K562 (cell line): ENCODE measurements around the gene TPBGL. TPM values are rescaled to one million over a fixed set of nuclear protein-coding genes. Genes with fewer than 3 reads are reported as not detected.

Source experiments
- HNRNPH1 ChIP-seq: fragments of 200-400 bp; formaldehyde crosslinking; optimal IDR thresholded peaks from 2 replicates; pipeline ENCODE3; 2017; ENCODE audit warnings: low read depth, mild to moderate bottlenecking, low read length, moderate library complexity
- LEF1 ChIP-seq: fragments of 450-650 bp; IDR thresholded peaks from 2 replicates; pipeline ENCODE4 v1.6.1; 2016; ENCODE audit warnings: mild to moderate bottlenecking
- MEIS2 ChIP-seq: fragments of 450-650 bp; IDR thresholded peaks from 2 replicates; pipeline ENCODE4 v1.6.1; 2014; ENCODE audit warnings: mild to moderate bottlenecking; ENCODE audit not compliant: partially characterized antibody
- RAD21 ChIP-seq, 2 experiments: fragments of 250-450 bp in 1 of 2; fragments of 450-650 bp in 1 of 2; sonication (Bioruptor Pico) in 1 of 2; formaldehyde crosslinking in 1 of 2; IDR thresholded peaks in 1 of 2; conservative IDR thresholded peaks in 1 of 2; 2 replicates each; pipeline versions ENCODE4 v1.4.0 to v1.8.0; 2020 to 2022; ENCODE audit warnings: mild to moderate bottlenecking in 2 of 2, moderate library complexity in 1 of 2
- SIN3B ChIP-seq: fragments of 450-650 bp; IDR thresholded peaks from 2 replicates; pipeline ENCODE4 v1.6.1; 2017; ENCODE audit warnings: low read depth, mild to moderate bottlenecking, moderate library complexity
- SMAD1 ChIP-seq: fragments of 150-350 bp; IDR thresholded peaks from 2 replicates; pipeline ENCODE4 v1.6.1; 2014; ENCODE audit warnings: low read length, low read depth; ENCODE audit not compliant: partially characterized antibody
- ZNF395 ChIP-seq: fragments of 200-800 bp; sonication (Bioruptor generic); IDR thresholded peaks from 2 replicates; pipeline ENCODE4 v1.6.1; 2017; ENCODE audit warnings: missing genetic modification characterization, missing compliant biosample characterization
- ZNF609 ChIP-seq: sonication (generic); formaldehyde crosslinking; IDR thresholded peaks from 2 replicates; pipeline ENCODE4 v1.8.1; 2023; ENCODE audit warnings: missing genetic modification reagents, mild to moderate bottlenecking, borderline replicate concordance
- ZNF668 ChIP-seq: fragments of 250-450 bp; sonication (Bioruptor Pico); IDR thresholded peaks from 2 replicates; pipeline ENCODE4 v1.8.0; 2022; ENCODE audit warnings: mild to moderate bottlenecking, inconsistent platforms
- polyA plus RNA-seq, 8 experiments: library from polyadenylated mRNA; depleted of rRNA in 4 of 8; stranded (reverse) in 5 of 8; unstranded in 3 of 8; fragments of >200 nt; fragmentation: Nextera tagmentation in 2 of 8; fragmentation: Illumina TruSeq in 1 of 8; extraction: Ambion mirVana in 2 of 8; extraction: Trizol in 1 of 8; gene quantifications; 2 replicates each; pipeline versions ENCODE4 v1.2.1 to v1.2.3, GENCODE V29; 2011 to 2014; ENCODE audit warnings: inconsistent platforms in 1 of 8, missing spikeins in 1 of 8
- total RNA-seq, 7 experiments: library from RNA; depleted of rRNA in 6 of 7; stranded (reverse); fragments of >200 nt in 6 of 7; fragmentation: Illumina TruSeq in 2 of 7; extraction: Trizol in 2 of 7; gene quantifications; 2 replicates each; pipeline versions ENCODE4 v1.2.1 to v1.2.3, GENCODE V29; 2011 to 2021; ENCODE audit warnings: low replicate concordance in 1 of 7
- TF ChIP-seq, protein P1 (sequence below): fragments of 250-450 bp; sonication (Bioruptor Pico); IDR thresholded peaks from 2 replicates; pipeline ENCODE4 v1.5.0; 2020; ENCODE audit warnings: mild to moderate bottlenecking
- TF ChIP-seq, protein P2 (sequence below): fragments of 450-650 bp; IDR thresholded peaks from 2 replicates; pipeline ENCODE4 v1.6.1; 2018; ENCODE audit not compliant: partially characterized antibody

The TPBGL gene
- total and polyA plus RNA-seq, 9 of the 15 experiments (the other 6 are each of a cell fraction or from before 2014, with no cell fraction given), result 0.04 to 0.11 (median 0.06) TPM; not detected in 6

- TF ChIP-seq ZNF609 (no peak), HNRNPH1 (no peak), RAD21 (CRISPR knock-in tag; conservative IDR thresholded peaks at IDR 0.05 in 1 of 2, IDR thresholded peaks at IDR 0.05 in 1 of 2) (peak; percentile 92 to 94), ZNF395 (CRISPR knock-in tag) (no peak), SMAD1 (no peak), ZNF668 (CRISPR knock-in tag) (no peak), SIN3B (no peak), LEF1 (no peak), MEIS2 (no peak)
- TF ChIP-seq, protein P1, sequence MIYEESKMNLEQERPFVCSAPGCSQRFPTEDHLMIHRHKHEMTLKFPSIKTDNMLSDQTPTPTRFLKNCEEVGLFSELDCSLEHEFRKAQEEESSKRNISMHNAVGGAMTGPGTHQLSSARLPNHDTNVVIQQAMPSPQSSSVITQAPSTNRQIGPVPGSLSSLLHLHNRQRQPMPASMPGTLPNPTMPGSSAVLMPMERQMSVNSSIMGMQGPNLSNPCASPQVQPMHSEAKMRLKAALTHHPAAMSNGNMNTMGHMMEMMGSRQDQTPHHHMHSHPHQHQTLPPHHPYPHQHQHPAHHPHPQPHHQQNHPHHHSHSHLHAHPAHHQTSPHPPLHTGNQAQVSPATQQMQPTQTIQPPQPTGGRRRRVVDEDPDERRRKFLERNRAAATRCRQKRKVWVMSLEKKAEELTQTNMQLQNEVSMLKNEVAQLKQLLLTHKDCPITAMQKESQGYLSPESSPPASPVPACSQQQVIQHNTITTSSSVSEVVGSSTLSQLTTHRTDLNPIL (CRISPR knock-in tag), result no peak
- TF ChIP-seq, protein P2, sequence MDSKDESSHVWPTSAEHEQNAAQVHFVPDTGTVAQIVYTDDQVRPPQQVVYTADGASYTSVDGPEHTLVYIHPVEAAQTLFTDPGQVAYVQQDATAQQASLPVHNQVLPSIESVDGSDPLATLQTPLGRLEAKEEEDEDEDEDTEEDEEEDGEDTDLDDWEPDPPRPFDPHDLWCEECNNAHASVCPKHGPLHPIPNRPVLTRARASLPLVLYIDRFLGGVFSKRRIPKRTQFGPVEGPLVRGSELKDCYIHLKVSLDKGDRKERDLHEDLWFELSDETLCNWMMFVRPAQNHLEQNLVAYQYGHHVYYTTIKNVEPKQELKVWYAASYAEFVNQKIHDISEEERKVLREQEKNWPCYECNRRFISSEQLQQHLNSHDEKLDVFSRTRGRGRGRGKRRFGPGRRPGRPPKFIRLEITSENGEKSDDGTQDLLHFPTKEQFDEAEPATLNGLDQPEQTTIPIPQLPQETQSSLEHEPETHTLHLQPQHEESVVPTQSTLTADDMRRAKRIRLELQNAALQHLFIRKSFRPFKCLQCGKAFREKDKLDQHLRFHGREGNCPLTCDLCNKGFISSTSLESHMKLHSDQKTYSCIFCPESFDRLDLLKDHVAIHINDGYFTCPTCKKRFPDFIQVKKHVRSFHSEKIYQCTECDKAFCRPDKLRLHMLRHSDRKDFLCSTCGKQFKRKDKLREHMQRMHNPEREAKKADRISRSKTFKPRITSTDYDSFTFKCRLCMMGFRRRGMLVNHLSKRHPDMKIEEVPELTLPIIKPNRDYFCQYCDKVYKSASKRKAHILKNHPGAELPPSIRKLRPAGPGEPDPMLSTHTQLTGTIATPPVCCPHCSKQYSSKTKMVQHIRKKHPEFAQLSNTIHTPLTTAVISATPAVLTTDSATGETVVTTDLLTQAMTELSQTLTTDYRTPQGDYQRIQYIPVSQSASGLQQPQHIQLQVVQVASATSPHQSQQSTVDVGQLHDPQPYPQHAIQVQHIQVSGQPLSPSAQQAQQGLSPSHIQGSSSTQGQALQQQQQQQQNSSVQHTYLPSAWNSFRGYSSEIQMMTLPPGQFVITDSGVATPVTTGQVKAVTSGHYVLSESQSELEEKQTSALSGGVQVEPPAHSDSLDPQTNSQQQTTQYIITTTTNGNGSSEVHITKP, result no peak
These were observed 35.6 kb upstream of the TPBGL start (continued) for GRCh38 chr11:75204685-75205563.
